ENCODE data around the gene BCL2. TPM values are rescaled to one million over a fixed set of nuclear protein-coding genes. Genes with fewer than 3 reads are reported as not detected.

BCL2 gene
- total RNA-seq, 2 experiments from 2014 or later = 1.4 to 2.5 TPM

- no peaks in the 10 kb centered on the region for H3K9me3 ChIP-seq (ENCODE audit: low read length)
- ChIA-PET POLR2A (no interaction called here), CTCF (ENCODE audit: unreplicated experiment) (interaction anchor here (1.0 kb wide), 1 partner anchor 54 kb away, joined by 3 read pairs; no protein-coding TSS in a partner anchor)
- H3K4me3 ChIP-seq (ENCODE audit: low read depth, low read length, poor library complexity, severe bottlenecking) = no peak overlapping the region
- intact Hi-C loops (cut with micrococcal nuclease; ENCODE audit: unreplicated experiment) = no loop called here
- H3K4me1 ChIP-seq (ENCODE audit: insufficient read depth, low read length, poor library complexity, severe bottlenecking) = peaks cover 2% of the 10 kb centered on the region
- H3K27ac ChIP-seq (ENCODE audit: low read depth, low read length, poor library complexity, severe bottlenecking) = no peak overlapping the region
- no peak overlapping the region for H3K4me2 ChIP-seq (ENCODE audit: low read length)
- H3K36me3 ChIP-seq (ENCODE audit: insufficient read depth, low read length) = no peaks in the 10 kb centered on the region
- BruUV-seq (replicated peaks) = no TSS peak
- H3K79me2 ChIP-seq (ENCODE audit: insufficient read depth, low read depth, low read length) = no peaks in the 10 kb centered on the region
- no peak overlapping the region for H2AFZ ChIP-seq (ENCODE audit: low read length)
- DNase-seq (ENCODE audit: low spot score) = no peak
- H3K9me2 ChIP-seq (ENCODE audit: insufficient read depth, low read length) = no peaks in the 10 kb centered on the region
- no peaks in the 10 kb centered on the region for H4K20me1 ChIP-seq (ENCODE audit: insufficient read depth, low read length)
- TF ChIP-seq, protein P1, sequence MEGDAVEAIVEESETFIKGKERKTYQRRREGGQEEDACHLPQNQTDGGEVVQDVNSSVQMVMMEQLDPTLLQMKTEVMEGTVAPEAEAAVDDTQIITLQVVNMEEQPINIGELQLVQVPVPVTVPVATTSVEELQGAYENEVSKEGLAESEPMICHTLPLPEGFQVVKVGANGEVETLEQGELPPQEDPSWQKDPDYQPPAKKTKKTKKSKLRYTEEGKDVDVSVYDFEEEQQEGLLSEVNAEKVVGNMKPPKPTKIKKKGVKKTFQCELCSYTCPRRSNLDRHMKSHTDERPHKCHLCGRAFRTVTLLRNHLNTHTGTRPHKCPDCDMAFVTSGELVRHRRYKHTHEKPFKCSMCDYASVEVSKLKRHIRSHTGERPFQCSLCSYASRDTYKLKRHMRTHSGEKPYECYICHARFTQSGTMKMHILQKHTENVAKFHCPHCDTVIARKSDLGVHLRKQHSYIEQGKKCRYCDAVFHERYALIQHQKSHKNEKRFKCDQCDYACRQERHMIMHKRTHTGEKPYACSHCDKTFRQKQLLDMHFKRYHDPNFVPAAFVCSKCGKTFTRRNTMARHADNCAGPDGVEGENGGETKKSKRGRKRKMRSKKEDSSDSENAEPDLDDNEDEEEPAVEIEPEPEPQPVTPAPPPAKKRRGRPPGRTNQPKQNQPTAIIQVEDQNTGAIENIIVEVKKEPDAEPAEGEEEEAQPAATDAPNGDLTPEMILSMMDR (conservative IDR thresholded peaks at IDR 0.05; ENCODE audit: low read length) = no peak
- no peak for TF ChIP-seq EZH2phosphoT487 (IDR thresholded peaks at IDR 0.05; ENCODE audit: borderline replicate concordance, low read depth, low read length)
Observed at GRCh38 chr18:63326011-63326410, 6.4 kb upstream of the BCL2 start.

DNA sequence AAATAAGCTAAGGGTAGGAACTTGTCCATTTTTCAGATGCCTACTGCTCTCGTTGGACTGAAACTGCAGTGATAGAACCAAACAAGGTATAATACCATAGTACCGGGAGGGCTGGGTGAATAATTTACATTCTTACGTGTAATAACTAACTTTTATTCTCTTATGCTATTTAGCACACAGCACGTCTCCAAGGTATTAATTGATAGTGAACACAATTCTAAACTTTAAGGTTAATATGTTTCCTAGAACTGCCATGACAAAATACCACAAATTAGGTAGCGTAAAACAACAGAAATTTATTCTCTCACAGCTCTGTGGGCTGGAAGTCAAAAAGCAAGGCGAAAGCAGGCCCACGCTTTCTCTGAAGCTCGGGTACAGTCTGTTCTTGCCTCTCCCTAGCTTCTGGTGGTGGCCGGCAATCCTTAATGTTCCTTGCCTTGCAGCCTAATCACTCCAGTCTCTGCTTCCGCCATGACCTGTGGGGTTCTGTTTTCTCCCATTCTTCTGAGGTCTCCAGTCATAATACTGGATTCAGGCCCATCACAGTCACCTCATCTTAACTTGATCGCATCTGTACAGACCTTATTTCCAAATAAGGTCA is 5.6 kb upstream of the BCL2 start:
- Histone ChIP-seq H3K27ac (ENCODE audit: low read depth, low read length, poor library complexity, severe bottlenecking) (no peak overlapping the region), H3K4me2 (ENCODE audit: low read length) (no peak overlapping the region), H3K9me2 (ENCODE audit: insufficient read depth, low read length) (no peaks in the 10 kb centered on the region), H3K4me3 (ENCODE audit: low read depth, low read length, poor library complexity, severe bottlenecking) (no peak overlapping the region), H3K4me1 (ENCODE audit: insufficient read depth, low read length, poor library complexity, severe bottlenecking) (peaks cover 8% of the 10 kb centered on the region), H2AFZ (ENCODE audit: low read length) (no peak overlapping the region), H4K20me1 (ENCODE audit: insufficient read depth, low read length) (no peaks in the 10 kb centered on the region), H3K9me3 (ENCODE audit: low read length) (no peaks in the 10 kb centered on the region), H3K36me3 (ENCODE audit: insufficient read depth, low read length) (no peaks in the 10 kb centered on the region), H3K79me2 (ENCODE audit: insufficient read depth, low read depth, low read length) (no peaks in the 10 kb centered on the region)
- DNase-seq (ENCODE audit: low spot score) = no peak
- CTCF ChIA-PET (ENCODE audit: unreplicated experiment) = no interaction called here
- intact Hi-C loops (cut with micrococcal nuclease; ENCODE audit: unreplicated experiment) = no loop called here
- no peak for TF ChIP-seq EZH2phosphoT487 (IDR thresholded peaks at IDR 0.05; ENCODE audit: borderline replicate concordance, low read depth, low read length)
- TF ChIP-seq, protein P1 (conservative IDR thresholded peaks at IDR 0.05; ENCODE audit: low read length) = no peak
- POLR2A ChIA-PET = interaction anchor here (0.6 to 0.7 kb wide), 2 partner anchors 117 to 386 kb away, joined by 3 read pairs; no protein-coding TSS in a partner anchor
- BruUV-seq (replicated peaks) = no TSS peak
